A673 (cell line): Measurements from ENCODE around the gene YAF2. TPM values are rescaled to one million over a fixed set of nuclear protein-coding genes. Genes with fewer than 3 reads are reported as not detected.

Experiments
- BruUV-seq: library from RNA; stranded (reverse); fragments of 400-500 nt; replicated peaks from 2 replicates; lab custom pipeline; 2021; lab: Mats Ljungman, UMichigan
- CTCF ChIA-PET: fragments of 300-600 bp; sonication (Branson Sonifier 250); formaldehyde crosslinking; loops from one replicate; lab custom pipeline; 2022; ENCODE audit warnings: antibody characterized with exemption; lab: Charles Lee
- POLR2A ChIA-PET: fragments of 300-600 bp; sonication (Branson Sonifier 250); formaldehyde crosslinking; loops from one replicate; lab custom pipeline; 2022; ENCODE audit warnings: antibody characterized with exemption; ENCODE audit not compliant: low non-redundant PET; lab: Charles Lee
- DNase-seq: peaks from one replicate; pipeline ENCODE4 v3.0.0-alpha.2; 2015; ENCODE audit warnings: low spot score
- H3K27ac ChIP-seq: fragments of 200-600 bp; sonication (generic); 2 replicates; pipeline ENCODE4 v1.5.1; 2016; ENCODE audit warnings: mixed run types, low read depth, mild to moderate bottlenecking, mixed read lengths, antibody characterized with exemption, low read length; ENCODE audit not compliant: poor library complexity, severe bottlenecking
- H3K27me3 ChIP-seq: fragments of 200-600 bp; sonication (generic); replicated peaks from 2 replicates; pipeline ENCODE4 v1.6.1; 2017; ENCODE audit warnings: mixed run types, low read depth, mild to moderate bottlenecking, mixed read lengths, antibody characterized with exemption, low read length; ENCODE audit not compliant: insufficient read depth, poor library complexity
- H3K36me3 ChIP-seq: fragments of 200-600 bp; sonication (generic); 2 replicates; pipeline ENCODE4 v1.6.1; 2016; ENCODE audit warnings: mixed run types, mild to moderate bottlenecking, mixed read lengths, antibody characterized with exemption, low read length; ENCODE audit not compliant: insufficient read depth, poor library complexity, severe bottlenecking
- H3K4me1 ChIP-seq: fragments of 200-600 bp; sonication (generic); 2 replicates; pipeline ENCODE4 v1.6.1; 2017; ENCODE audit warnings: mixed run types, mild to moderate bottlenecking, mixed read lengths, antibody characterized with exemption, low read length; ENCODE audit not compliant: insufficient read depth, poor library complexity, severe bottlenecking
- H3K4me3 ChIP-seq: fragments of 200-600 bp; sonication (generic); 2 replicates; pipeline ENCODE4 v1.5.1; 2016; ENCODE audit warnings: low read depth, mixed run types, mild to moderate bottlenecking, mixed read lengths, low read length; ENCODE audit not compliant: poor library complexity, severe bottlenecking
- H3K9me3 ChIP-seq: fragments of 200-600 bp; sonication (generic); 2 replicates; pipeline ENCODE4 v1.6.1; 2016; ENCODE audit warnings: mixed run types, low read depth, mild to moderate bottlenecking, mixed read lengths, antibody characterized with exemption, low read length; ENCODE audit not compliant: poor library complexity, severe bottlenecking
- EZH2 ChIP-seq: fragments of 200-600 bp; sonication (generic); IDR thresholded peaks from 2 replicates; pipeline ENCODE4 v1.6.1; 2017; ENCODE audit warnings: borderline replicate concordance, low read depth, mild to moderate bottlenecking, mixed read lengths, antibody characterized with exemption, low read length; ENCODE audit not compliant: poor library complexity, severe bottlenecking
- intact Hi-C: fragments of 100-400 bp; cut with micrococcal nuclease; formaldehyde crosslinking; loops from one replicate; pipeline ENCODE4 v1.10.0; 2022; ENCODE audit not compliant: unreplicated experiment
- total RNA-seq: library from RNA; stranded (reverse); gene quantifications from 2 replicates; pipeline ENCODE4 v1.2.3, GENCODE V29; 2021
- TF ChIP-seq, protein P1 (sequence below): fragments of 300-800, 200-600 bp; sonication (generic); conservative IDR thresholded peaks from 2 replicates; pipeline ENCODE4 v1.5.1; 2017; ENCODE audit warnings: low read depth, mild to moderate bottlenecking, antibody characterized with exemption, low read length, moderate library complexity, mixed read lengths

The YAF2 gene
- total RNA-seq, 1 experiment from 2014 or later, result 32.9 TPM

DNA sequence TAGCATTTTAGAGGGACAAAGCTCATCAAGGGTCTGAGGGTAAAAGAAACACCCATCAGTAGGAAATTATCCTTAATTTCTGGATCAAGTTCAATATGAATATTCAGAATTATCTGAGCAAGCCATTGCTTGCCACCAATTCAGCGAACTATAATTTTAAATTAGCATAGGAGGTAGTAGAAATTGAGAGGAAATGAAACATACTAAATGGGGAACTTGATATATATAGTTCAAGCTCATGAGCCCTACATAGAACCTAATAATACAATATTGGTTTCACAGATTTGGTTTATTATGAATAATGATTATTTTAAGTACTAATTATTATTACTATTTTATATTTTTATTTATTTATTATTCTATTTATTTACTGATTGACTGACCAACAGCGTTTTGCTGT, 51.3 kb downstream of the YAF2 start:
- Histone ChIP-seq H3K4me1 (no peaks in the 10 kb centered on the region), H3K27ac (no peak overlapping the region), H3K4me3 (no peak overlapping the region), H3K9me3 (no peaks in the 10 kb centered on the region), H3K36me3 (no peaks in the 10 kb centered on the region), H3K27me3 (no peaks in the 10 kb centered on the region)
- DNase-seq, result no peak
- TF ChIP-seq EZH2, result no peak
- TF ChIP-seq, protein P1, sequence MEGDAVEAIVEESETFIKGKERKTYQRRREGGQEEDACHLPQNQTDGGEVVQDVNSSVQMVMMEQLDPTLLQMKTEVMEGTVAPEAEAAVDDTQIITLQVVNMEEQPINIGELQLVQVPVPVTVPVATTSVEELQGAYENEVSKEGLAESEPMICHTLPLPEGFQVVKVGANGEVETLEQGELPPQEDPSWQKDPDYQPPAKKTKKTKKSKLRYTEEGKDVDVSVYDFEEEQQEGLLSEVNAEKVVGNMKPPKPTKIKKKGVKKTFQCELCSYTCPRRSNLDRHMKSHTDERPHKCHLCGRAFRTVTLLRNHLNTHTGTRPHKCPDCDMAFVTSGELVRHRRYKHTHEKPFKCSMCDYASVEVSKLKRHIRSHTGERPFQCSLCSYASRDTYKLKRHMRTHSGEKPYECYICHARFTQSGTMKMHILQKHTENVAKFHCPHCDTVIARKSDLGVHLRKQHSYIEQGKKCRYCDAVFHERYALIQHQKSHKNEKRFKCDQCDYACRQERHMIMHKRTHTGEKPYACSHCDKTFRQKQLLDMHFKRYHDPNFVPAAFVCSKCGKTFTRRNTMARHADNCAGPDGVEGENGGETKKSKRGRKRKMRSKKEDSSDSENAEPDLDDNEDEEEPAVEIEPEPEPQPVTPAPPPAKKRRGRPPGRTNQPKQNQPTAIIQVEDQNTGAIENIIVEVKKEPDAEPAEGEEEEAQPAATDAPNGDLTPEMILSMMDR, result no peak
- POLR2A ChIA-PET, result no interaction called here
- no TSS peak for BruUV-seq
- intact Hi-C loops, result no loop called here
- CTCF ChIA-PET, result no interaction called here

DNA sequence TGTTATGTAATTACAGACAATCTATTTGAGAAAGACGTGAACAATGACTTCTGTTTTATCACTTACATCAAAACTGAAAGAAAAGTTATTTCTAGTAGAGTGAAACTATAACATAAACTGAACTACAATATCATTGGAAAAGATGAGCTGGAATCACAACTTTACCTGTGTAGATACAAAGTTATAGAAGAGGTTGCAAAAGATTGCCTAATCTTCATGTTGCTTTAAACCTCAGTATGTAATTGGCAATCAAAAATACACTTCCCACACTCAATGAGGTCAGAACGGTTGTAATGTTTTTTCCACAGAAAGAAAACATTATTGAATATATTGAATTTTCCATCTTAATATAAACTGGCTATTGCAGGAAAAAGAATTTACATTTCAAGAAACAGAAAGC, 55.7 kb downstream of the YAF2 start:
- POLR2A ChIA-PET, result no interaction called here
- H3K4me1 ChIP-seq, result peaks cover 8% of the 10 kb centered on the region
- no peak overlapping the region for H3K27ac ChIP-seq
- TF ChIP-seq, protein P1, result no peak
- TF ChIP-seq EZH2, result no peak
- no peaks in the 10 kb centered on the region for H3K9me3 ChIP-seq
- CTCF ChIA-PET, result no interaction called here
- H3K4me3 ChIP-seq, result no peak overlapping the region
- DNase-seq, result no peak
- BruUV-seq, result no TSS peak
- H3K27me3 ChIP-seq, result no peaks in the 10 kb centered on the region
- H3K36me3 ChIP-seq, result no peaks in the 10 kb centered on the region
- intact Hi-C loops, result no loop called here

DNA sequence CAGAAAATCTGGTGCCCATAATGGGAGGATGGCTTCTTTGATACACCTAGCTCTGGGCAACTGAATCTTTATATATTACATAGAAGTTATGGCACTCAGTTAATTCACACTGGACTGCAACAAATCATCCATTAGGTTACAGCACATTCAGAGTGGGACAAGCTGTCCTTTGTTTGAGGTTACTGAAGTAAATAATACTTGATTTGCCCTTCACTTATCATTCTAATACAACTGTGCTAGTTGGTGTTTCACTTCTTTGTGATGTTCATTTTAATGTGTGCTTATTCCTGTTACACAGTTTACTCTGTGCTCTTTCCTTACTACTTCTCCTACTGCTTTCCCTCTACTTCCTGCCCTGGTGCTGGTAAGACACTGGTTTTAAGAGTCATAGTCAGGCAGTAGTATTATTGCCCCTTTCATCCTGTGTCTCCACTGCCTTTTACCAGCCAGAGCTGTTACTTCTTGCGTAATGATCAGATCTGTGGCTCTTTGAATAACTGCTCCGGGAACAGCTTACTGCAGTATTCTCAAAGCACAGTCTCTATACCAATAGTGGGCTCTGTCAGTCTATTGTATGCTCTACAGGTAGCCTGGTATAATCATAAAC, 57.0 kb downstream of the YAF2 start:
- CTCF ChIA-PET, result interaction anchor here (0.6 kb wide), 1 partner anchor 98 kb away, joined by 6 read pairs; no protein-coding TSS in a partner anchor

More for the DNA sequence above, 57.0 kb downstream of the YAF2 start:
- no peaks in the 10 kb centered on the region for H3K27me3 ChIP-seq
- TF ChIP-seq, protein P1, result no peak
- TF ChIP-seq EZH2, result no peak
- H3K4me1 ChIP-seq, result peaks cover 8% of the 10 kb centered on the region
- no peaks in the 10 kb centered on the region for H3K9me3 ChIP-seq
- POLR2A ChIA-PET, result no interaction called here
- H3K36me3 ChIP-seq, result no peaks in the 10 kb centered on the region
- no TSS peak for BruUV-seq
- H3K27ac ChIP-seq, result no peak overlapping the region
- peak; percentile 43 for DNase-seq
- no peak overlapping the region for H3K4me3 ChIP-seq
- intact Hi-C loops, result no loop called here
